Effector CD8-positive, alpha-beta T cell (primary cell): Measurements from ENCODE around the gene CPED1.
"Not testable (repeated sequence)": the region's sequence is repeated elsewhere in the genome, so short reads cannot be mapped to it uniquely, and the experiment has no call there.

Source experiments
- DNase-seq: peaks from one replicate; lab custom pipeline; 2025; lab: John Stamatoyannopoulos, UW

The CPED1 gene

GRCh38 chr7:121186746-121187145 lies 198.2 kb downstream of the CPED1 start:
- no peak for DNase-seq

- DNase-seq: no peak
Measured at GRCh38 chr7:121187222-121187621, 198.7 kb downstream of the CPED1 start.

DNA sequence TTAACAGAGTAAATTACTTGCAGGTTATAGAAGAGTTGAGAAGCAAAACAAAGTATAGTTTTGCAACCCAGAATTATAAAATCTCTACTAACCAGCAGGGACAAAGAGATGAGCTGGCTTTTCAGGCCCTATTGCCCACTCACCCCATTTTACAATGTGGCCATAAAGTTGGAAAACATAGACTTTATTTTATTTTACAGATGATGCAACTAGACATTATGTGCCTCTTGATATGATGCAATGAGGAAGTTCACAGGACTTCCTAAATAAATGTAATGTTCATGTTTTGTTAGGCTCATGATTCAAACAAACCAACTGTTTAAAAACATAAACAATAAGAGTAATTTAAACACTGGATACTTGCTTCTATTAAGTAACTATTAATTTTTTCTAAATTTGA lies 199.2 kb downstream of the CPED1 start:
- no peak for DNase-seq

GRCh38 chr7:121192834-121193233 lies 204.3 kb downstream of the CPED1 start:
- DNase-seq: no peak

GRCh38 chr7:121195010-121195409 lies 206.5 kb downstream of the CPED1 start:
- DNase-seq: no peak

DNA sequence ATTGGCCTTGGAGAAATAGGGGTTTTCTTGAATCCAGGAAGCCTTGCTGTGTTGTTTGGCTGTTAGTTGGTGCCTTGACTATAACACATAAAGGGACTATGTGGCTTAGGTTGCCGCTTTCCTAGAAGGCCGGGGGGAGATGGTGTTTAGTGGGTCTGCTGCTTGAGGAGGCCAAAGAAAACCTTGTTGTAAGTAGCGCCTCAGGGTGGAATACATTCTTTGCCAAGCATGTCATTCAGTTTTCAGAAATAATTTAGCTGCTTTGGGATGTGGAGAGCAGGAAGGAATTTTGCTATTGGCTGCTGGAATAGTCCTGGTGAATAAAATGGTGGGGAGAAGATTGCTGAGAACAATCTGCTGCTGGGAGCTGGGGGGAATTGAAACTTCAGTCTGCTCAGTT lies 207.4 kb downstream of the CPED1 start:
- no peak for DNase-seq

DNA sequence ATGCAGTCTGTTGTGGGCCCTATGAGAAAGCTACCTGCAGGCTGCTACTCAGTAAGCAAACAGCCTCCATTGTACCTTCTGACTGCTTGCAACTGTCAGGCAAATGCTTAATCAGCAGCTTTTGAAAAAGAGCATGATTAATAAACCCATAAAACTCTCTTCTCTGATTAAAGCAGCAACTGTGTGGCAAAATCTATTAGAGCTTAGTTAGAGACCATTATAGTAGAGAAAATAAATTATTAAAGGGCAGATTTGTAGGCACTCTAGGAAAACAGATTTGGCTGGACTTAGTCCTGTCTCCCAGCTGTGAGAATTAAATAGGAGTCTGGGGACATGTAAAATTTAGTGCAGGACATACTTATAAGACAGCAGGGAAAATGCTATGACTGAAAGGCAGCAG lies 207.8 kb downstream of the CPED1 start:
- no peak for DNase-seq

- DNase-seq: no peak
Measured at GRCh38 chr7:121197455-121197854, 208.9 kb downstream of the CPED1 start.

DNA sequence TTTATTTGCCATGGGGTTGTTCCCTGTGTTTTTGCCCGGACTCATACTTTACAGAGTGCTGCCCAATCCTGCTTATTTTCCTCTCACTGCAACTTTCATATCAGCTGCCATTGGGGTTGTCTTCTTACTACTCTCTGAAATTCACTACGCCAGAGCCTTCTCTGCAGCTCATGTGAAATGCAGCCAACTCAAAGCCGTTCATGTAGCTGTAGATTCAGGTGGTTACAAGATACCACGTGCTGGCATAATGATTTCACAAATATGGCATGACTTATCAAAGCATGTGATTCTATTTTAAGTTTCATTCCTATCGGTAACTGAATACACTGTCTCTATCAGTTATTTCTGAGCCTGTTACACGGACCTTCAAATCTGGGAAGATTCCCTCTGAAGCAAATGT lies 210.0 kb downstream of the CPED1 start:
- DNase-seq: no peak

DNA sequence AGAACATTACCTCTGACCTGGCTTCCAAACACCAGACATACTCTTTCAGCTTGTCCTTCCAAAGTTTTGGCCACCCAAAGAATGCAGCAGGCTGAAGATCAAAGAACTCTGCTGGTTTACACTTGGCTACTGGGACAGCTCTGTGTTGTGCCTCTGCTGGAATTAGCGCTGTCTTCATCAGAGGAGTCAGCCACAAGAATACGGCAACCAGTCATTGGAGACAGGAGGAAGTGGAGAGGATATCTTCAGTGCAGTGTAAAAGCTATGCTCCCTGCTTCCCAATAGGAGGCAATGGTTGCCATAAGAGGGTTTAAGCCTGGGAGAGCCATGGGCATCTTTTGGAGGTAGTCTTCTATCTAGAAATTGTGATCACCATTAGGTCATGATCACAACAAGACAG lies 213.6 kb downstream of the CPED1 start:
- no peak for DNase-seq

DNA sequence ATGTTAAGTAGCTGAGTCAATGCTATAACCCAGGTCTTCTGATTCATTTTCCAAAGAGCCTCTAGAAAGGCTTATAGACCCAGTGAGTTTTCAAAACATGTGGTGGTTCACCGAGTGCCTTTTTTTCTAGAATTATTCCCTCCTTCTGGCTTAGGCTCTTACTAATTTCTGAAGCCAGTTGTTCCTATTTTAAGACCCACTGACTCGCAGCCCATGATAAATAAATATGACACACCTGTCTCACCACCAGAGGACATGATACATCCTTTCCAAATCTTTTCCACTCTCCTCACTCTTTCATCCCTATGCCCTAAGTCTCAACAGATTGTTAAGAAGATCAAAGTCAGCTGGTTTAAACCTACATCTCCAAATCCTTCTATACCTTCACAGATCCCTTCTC lies 214.3 kb downstream of the CPED1 start:
- no peak for DNase-seq

DNA sequence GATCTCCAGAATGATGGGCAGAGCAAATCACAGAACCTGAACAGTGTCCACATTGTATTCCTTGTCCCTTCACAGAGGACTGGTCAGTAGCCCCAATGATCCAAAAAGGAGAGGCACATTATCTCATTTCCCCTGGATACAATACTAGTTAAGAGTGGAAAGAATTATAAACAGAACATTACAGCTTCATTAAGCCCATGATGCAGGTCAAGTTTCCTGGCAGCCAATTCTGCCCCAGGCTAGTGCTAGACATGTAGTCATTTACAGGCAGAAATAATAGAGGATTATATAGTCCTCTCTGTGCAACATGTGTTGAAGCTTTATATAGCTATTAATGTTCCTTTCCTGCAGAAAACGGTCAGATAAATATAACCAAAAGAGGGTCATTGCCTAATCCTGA lies 216.0 kb downstream of the CPED1 start:
- no peak for DNase-seq

DNA sequence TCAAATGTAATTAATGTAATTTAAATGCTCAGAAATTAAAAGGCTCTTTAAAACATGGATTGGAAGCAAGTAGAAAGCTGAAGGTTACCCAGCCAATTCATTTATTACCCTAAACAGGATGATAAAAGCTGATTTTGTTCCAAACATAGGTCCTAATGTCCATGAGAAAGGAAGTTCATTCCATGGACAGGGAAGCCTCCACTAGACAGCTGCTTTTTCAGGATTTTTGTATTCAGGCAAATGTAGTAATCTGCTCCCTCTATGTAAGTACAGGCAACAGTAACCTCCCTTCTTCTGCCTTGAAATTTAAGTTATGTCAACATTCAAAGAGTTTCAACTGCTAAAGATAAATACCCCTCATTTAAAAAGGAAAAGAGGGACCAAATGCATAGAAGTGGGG lies 217.3 kb downstream of the CPED1 start:
- DNase-seq: no peak

GRCh38 chr7:121211253-121211652 lies 222.7 kb downstream of the CPED1 start:
- DNase-seq: no peak

GRCh38 chr7:121212036-121212435 lies 223.5 kb downstream of the CPED1 start:
- DNase-seq: no peak

GRCh38 chr7:121214657-121215056 lies 226.1 kb downstream of the CPED1 start:
- no peak for DNase-seq

GRCh38 chr7:121219026-121219425 lies 230.5 kb downstream of the CPED1 start:
- DNase-seq: no peak

DNA sequence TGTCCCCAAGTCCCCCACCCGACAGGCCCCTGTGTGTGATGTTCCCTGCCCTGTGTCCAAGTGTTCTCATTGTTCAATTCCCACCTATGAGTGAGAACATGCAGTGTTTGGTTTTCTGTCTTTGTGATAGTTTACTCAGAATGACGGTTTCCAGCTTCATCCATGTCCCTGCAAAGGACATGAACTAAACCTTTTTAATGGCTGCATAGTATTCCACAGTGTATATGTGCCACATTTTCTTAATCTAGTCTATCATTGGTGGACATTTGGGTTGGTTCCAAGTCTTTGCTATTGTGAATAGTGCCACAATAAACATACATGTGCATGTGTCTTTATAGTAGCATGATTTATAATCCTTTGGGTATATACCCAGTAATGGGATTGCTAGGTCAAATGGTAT lies 232.6 kb downstream of the CPED1 start:
- DNase-seq: not testable (repeated sequence)

GRCh38 chr7:121228779-121229178 lies 240.3 kb downstream of the CPED1 start:
- DNase-seq: no peak

- no peak for DNase-seq
Measured at GRCh38 chr7:121235201-121235600, 246.7 kb downstream of the CPED1 start.

GRCh38 chr7:121237601-121238000 lies 249.1 kb downstream of the CPED1 start:
- DNase-seq: no peak

GRCh38 chr7:121244120-121244870 lies 255.8 kb downstream of the CPED1 start:
- DNase-seq: no peak

- not testable (repeated sequence) for DNase-seq
Measured at GRCh38 chr7:121251367-121251766, 262.9 kb downstream of the CPED1 start.

DNA sequence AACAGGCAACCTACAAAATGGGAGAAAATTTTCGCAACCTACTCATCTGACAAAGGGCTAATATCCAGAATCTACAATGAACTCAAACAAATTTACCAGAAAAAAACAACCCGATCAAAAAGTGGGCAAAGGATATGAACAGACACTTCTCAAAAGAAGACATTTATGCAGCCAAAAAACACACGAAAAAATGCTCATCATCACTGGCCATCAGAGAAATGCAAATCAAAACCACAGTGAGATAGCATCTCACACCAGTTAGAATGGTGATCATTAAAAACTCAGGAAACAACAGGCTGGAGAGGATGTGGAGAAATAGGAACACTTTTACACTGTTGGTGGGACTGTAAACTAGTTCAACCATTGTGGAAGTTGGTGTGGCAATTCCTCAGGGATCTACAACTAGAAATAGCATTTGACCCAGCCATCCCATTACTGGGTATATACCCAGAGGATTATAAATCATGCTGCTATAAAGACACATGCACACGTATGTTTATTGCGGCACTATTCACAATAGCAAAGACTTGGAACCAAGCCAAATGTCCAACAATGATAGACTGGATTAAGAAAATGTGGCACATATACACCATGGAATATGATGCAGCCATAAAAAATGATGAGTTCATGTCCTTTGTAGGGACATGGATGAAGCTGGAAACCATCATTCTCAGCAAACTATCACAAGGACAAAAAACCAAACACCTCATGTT lies 264.2 kb downstream of the CPED1 start:
- DNase-seq: not testable (repeated sequence)
